ENCODE measurements around the gene BEST3. TPM values are rescaled to one million over a fixed set of nuclear protein-coding genes. Genes with fewer than 3 reads are reported as not detected.

BEST3 gene
- total RNA-seq, 1 donor from 2014 or later, result not detected

DNA sequence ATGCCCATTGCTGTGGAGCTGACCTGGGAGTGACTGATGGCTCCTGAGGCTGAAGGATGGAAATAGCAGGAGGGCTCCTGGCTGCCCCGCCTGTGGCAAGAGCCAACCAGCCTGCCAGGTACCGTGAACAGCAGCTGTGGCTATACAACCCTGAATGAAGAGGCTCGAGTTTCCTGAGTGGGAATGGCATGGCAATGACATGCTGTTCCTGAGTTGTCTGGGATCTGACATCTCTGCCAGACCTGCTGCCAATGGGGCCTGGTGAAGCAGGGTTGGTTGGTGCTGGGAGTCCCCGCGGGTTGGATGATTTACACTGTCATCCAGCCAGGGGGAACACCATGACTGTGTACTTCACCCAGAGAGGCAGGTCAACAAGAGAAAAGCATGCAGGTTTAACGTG, 56.6 kb downstream of the BEST3 start:
- Mint-ChIP-seq H3K4me3 (no peak overlapping the region), H3K27ac (no peak overlapping the region), H3K27me3 (peaks cover 3% of the 10 kb centered on the region), H3K36me3 (ENCODE audit: low read depth) (no peaks in the 10 kb centered on the region), H3K9me3 (no peaks in the 10 kb centered on the region), H3K4me1 (no peaks in the 10 kb centered on the region)
- ChIA-PET CTCF (no interaction called here), POLR2A (no interaction called here)
- intact Hi-C loops (cut with micrococcal nuclease), result no loop called here
- TF ChIP-seq, protein P1, sequence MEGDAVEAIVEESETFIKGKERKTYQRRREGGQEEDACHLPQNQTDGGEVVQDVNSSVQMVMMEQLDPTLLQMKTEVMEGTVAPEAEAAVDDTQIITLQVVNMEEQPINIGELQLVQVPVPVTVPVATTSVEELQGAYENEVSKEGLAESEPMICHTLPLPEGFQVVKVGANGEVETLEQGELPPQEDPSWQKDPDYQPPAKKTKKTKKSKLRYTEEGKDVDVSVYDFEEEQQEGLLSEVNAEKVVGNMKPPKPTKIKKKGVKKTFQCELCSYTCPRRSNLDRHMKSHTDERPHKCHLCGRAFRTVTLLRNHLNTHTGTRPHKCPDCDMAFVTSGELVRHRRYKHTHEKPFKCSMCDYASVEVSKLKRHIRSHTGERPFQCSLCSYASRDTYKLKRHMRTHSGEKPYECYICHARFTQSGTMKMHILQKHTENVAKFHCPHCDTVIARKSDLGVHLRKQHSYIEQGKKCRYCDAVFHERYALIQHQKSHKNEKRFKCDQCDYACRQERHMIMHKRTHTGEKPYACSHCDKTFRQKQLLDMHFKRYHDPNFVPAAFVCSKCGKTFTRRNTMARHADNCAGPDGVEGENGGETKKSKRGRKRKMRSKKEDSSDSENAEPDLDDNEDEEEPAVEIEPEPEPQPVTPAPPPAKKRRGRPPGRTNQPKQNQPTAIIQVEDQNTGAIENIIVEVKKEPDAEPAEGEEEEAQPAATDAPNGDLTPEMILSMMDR (IDR thresholded peaks at IDR 0.05), result no peak
- DNase-seq, result no peak
- ATAC-seq (ENCODE audit: low read depth), result no peak

DNA sequence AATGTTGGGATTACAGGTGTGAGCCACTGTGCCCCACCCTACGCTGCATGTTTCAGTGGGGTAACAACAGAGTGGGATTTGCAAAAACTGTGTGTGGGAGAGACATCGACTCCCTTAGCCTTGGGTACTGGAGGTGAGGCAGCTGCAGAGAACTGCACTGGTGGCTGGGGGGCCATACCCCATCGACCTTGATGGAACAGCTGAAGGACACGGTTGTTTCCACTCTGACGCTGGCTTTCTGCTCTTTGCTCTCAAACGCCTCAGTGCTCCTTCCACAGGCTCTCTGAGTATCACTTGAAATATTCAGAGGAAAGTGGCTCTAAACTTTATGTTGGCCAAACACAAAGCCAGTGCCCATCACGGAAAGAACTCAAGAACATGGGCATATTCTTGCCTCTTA, 57.6 kb downstream of the BEST3 start:
- intact Hi-C loops (cut with micrococcal nuclease), result no loop called here
- ChIA-PET CTCF (interaction anchor here (1.8 to 3.9 kb wide), 2 partner anchors 284 to 350 kb away, joined by 9 to 39 read pairs; no protein-coding TSS in a partner anchor), POLR2A (no interaction called here)
- no peak for DNase-seq
- H3K9me3 Mint-ChIP-seq, result no peaks in the 10 kb centered on the region
- no peaks in the 10 kb centered on the region for H3K4me1 Mint-ChIP-seq
- no peak overlapping the region for H3K27ac Mint-ChIP-seq
- H3K27me3 Mint-ChIP-seq, result no peaks in the 10 kb centered on the region
- no peaks in the 10 kb centered on the region for H3K36me3 Mint-ChIP-seq (ENCODE audit: low read depth)
- no peak overlapping the region for H3K4me3 Mint-ChIP-seq
- TF ChIP-seq, protein P1 (IDR thresholded peaks at IDR 0.05), result no peak
- ATAC-seq (ENCODE audit: low read depth), result no peak

DNA sequence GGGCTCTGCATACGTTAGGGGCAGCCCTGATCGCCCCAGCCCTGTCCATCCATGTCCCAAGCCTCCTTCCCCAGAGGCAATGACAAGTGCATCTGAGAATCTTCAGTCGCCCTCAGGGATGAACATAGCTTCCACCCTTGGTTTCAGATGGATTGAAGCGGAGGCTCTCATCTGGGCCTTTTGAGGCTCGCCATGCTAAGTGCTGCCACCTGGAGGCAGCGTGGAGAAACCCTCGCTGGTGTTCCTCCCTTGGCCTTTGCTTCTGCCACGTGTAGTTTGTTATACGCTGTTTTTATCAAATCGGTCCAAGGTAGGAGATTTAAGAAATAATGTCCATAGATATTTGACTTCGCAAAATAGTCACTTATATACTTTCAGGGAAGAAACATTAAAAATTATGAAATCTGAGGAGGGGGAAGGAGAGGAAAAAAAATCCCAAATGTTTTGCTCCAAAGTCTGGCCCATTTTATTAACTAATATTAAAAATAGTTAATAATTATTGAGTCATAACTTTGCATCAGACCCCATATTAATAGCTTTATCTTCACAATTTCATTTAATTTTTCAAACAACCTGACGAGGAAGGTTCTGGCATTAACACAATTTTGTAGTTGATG, 59.6 kb downstream of the BEST3 start:
- Mint-ChIP-seq H3K36me3 (ENCODE audit: low read depth) (no peaks in the 10 kb centered on the region), H3K27ac (no peak overlapping the region), H3K4me3 (no peak overlapping the region), H3K27me3 (no peaks in the 10 kb centered on the region), H3K9me3 (no peaks in the 10 kb centered on the region), H3K4me1 (no peaks in the 10 kb centered on the region)
- TF ChIP-seq, protein P1 (IDR thresholded peaks at IDR 0.05), result peak; percentile 77
- ATAC-seq (ENCODE audit: low read depth) (peak; percentile 77), DNase-seq (peak; percentile 37)
- intact Hi-C loops (cut with micrococcal nuclease), result loop anchor here (1.0 kb wide), 5 partner anchors 224 to 485 kb away; no protein-coding TSS in a partner anchor
- POLR2A ChIA-PET, result interaction anchor here (0.6 kb wide), 1 partner anchor 281 kb away, joined by 5 read pairs; no protein-coding TSS in a partner anchor
- CTCF ChIA-PET, result interaction anchor here (0.8 to 3.9 kb wide), 7 partner anchors 8 to 485 kb away, joined by 3 to 39 read pairs (median 4); no protein-coding TSS in a partner anchor

DNA sequence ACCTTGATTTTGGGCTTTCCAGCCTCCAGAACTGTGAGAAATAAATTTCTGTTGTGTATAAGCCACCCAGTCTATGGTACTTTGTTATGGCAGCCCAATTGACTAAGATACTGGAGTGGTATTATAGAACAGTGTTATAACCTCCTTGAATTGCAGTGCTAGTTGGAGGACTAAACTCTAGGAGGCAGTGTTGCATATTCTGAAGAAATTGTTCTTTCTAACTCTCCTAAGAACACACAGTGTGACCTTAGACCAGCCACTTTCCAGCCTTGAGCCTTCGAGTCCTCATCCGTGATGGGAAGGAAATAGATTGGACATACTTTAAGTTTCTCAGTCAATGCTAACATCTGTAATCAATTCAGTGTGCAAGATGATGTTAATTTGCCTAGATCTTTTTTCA, 66.0 kb downstream of the BEST3 start:
- H3K27me3 Mint-ChIP-seq, result no peaks in the 10 kb centered on the region
- intact Hi-C loops (cut with micrococcal nuclease), result no loop called here
- POLR2A ChIA-PET, result no interaction called here
- ATAC-seq (ENCODE audit: low read depth) (no peak), DNase-seq (no peak)
- H3K4me3 Mint-ChIP-seq, result no peak overlapping the region
- H3K36me3 Mint-ChIP-seq (ENCODE audit: low read depth), result no peaks in the 10 kb centered on the region
- H3K9me3 Mint-ChIP-seq, result no peaks in the 10 kb centered on the region
- no peak overlapping the region for H3K27ac Mint-ChIP-seq
- CTCF ChIA-PET, result no interaction called here
- TF ChIP-seq, protein P1 (IDR thresholded peaks at IDR 0.05), result no peak
- H3K4me1 Mint-ChIP-seq, result no peaks in the 10 kb centered on the region

DNA sequence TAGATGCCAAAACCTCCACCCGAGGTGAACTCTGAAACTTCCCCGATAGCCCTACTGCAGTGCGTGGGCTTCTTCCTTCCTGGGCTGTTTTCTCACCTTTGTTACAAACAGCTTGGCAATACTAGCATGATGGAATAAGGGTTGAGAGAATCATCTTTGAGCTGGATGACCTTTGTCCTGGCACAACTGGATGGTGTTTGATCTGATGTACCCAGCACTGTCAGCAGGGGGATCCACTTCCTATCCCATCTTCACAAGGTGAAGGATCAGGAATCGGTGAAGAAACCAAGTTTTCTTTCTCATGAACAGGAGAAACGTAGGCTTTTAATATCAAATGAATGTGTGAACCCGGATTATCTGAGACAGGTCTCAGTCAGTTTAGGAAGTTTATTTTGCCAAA, 68.9 kb downstream of the BEST3 start:
- ChIA-PET CTCF (no interaction called here), POLR2A (no interaction called here)
- no peaks in the 10 kb centered on the region for H3K4me1 Mint-ChIP-seq
- ATAC-seq (ENCODE audit: low read depth) (no peak), DNase-seq (no peak)
- no peaks in the 10 kb centered on the region for H3K36me3 Mint-ChIP-seq (ENCODE audit: low read depth)
- TF ChIP-seq, protein P1 (IDR thresholded peaks at IDR 0.05), result no peak
- no peaks in the 10 kb centered on the region for H3K9me3 Mint-ChIP-seq
- H3K27me3 Mint-ChIP-seq, result peaks cover 4% of the 10 kb centered on the region
- H3K4me3 Mint-ChIP-seq, result no peak overlapping the region
- H3K27ac Mint-ChIP-seq, result no peak overlapping the region
- intact Hi-C loops (cut with micrococcal nuclease), result no loop called here
